ENCODE measurements around the gene VAT1L. TPM values are rescaled to one million over a fixed set of nuclear protein-coding genes. Genes with fewer than 3 reads are reported as not detected.

VAT1L gene
- total and polyA plus RNA-seq, 2 donors (not counting 3 experiments of a cell fraction or from before 2014, with no cell fraction given), result 0.46 to 1.5 TPM

DNA sequence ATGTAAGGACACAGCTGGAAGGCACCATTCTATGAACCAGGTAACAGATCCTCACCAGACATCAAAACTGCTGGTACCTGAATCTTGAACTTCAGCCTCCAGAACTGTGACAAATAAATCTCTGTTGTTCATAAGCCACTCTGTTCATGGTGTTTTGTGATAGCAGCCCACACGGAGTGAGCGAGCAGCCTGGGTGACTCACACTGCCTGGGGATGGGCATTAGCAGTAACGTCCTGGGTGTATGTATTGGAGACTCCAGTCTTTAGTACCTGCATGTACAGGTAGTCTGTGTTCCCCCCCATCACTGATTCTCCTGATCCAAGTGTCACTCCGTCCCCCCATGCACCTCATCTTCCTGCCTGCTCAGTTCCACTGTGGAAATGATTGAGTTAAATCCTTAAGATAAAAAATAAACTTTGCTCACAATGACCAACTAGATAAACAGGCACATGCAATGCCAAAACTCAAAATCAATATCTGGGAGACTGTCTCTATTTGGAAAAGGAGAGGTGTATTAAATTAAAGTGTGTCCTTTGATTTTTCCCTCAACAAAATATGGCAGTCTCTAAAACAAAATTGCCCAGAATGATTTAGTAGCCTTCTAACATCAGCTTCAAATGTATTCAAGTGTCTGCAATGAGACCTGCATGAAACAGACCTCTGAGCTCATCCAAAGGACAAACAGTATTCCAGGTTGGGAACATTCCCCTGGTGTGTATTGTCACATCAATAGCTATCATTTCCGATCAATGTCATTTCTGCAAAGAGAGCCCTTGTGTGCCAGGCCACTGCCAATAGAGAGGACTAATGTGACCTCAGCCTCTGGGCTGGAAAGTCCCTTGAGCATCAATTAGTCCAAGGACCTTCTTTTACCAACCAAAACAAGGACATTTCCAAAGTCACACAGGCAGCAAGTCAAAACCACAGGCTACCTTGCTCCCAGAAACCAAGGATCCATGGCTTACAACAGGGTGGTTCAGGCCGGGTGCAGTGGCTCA, 12.2 kb upstream of the VAT1L start:
- Histone ChIP-seq H3K9ac (replicated peaks; ENCODE audit: extremely low read depth, insufficient read depth, low read length) (no peak overlapping the region), H3K9me3 (replicated peaks; ENCODE audit: control insufficient read depth, insufficient read depth, low read length) (no peaks in the 10 kb centered on the region), H3K27me3 (ENCODE audit: control insufficient read depth in 2 of 2, insufficient read depth in 2 of 2, low read length in 2 of 2) (no peaks in the 10 kb centered on the region), H3K27ac (ENCODE audit: insufficient read depth, low read depth, low read length) (no peak overlapping the region), H3K4me3 (replicated peaks in 1 of 3; ENCODE audit: insufficient read depth in 1 of 3, low read depth in 1 of 3, low read length in 3 of 3) (no peak overlapping the region), H2AFZ (ENCODE audit: low read depth, low read length) (no peak overlapping the region), H3K4me1 (ENCODE audit: control insufficient read depth, extremely low read depth, insufficient read depth, low read length) (peaks cover 3% of the 10 kb centered on the region), H3K9me1 (replicated peaks; ENCODE audit: control insufficient read depth, extremely low read depth, insufficient read depth, low read length) (no peaks in the 10 kb centered on the region), H3K4me2 (ENCODE audit: insufficient read depth, low read length) (no peak overlapping the region), H4K20me1 (replicated peaks; ENCODE audit: control insufficient read depth, extremely low read depth, insufficient read depth, low read length) (no peaks in the 10 kb centered on the region), H3K79me2 (ENCODE audit: control insufficient read depth, insufficient read depth, low read length) (no peaks in the 10 kb centered on the region), H3K36me3 (ENCODE audit: control insufficient read depth in 2 of 2, extremely low read depth in 1 of 2, insufficient read depth in 2 of 2, low read length in 2 of 2) (no peaks in the 10 kb centered on the region)
- dilution Hi-C loops (cut with MboI; ENCODE audit: extremely low pct_ligation_motif_present, low sequenced_read_pairs), result no loop called here
- TF ChIP-seq, protein P1, sequence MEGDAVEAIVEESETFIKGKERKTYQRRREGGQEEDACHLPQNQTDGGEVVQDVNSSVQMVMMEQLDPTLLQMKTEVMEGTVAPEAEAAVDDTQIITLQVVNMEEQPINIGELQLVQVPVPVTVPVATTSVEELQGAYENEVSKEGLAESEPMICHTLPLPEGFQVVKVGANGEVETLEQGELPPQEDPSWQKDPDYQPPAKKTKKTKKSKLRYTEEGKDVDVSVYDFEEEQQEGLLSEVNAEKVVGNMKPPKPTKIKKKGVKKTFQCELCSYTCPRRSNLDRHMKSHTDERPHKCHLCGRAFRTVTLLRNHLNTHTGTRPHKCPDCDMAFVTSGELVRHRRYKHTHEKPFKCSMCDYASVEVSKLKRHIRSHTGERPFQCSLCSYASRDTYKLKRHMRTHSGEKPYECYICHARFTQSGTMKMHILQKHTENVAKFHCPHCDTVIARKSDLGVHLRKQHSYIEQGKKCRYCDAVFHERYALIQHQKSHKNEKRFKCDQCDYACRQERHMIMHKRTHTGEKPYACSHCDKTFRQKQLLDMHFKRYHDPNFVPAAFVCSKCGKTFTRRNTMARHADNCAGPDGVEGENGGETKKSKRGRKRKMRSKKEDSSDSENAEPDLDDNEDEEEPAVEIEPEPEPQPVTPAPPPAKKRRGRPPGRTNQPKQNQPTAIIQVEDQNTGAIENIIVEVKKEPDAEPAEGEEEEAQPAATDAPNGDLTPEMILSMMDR (IDR thresholded peaks at IDR 0.05; ENCODE audit: extremely low read depth in 1 of 2, insufficient read depth in 1 of 2, low read depth in 1 of 2, low read length in 2 of 2), result no peak
- TF ChIP-seq GATA2 (IDR thresholded peaks at IDR 0.05; ENCODE audit: insufficient read depth, insufficient read length, low read depth, low read length), result no peak
- no peak for TF ChIP-seq POLR2AphosphoS5 (IDR thresholded peaks at IDR 0.05; ENCODE audit: insufficient read depth, low read depth, low read length)
- no peak for TF ChIP-seq JUN (IDR thresholded peaks at IDR 0.05; ENCODE audit: borderline replicate concordance, insufficient read depth, insufficient read length, low read depth)
- TF ChIP-seq EZH2 (IDR thresholded peaks at IDR 0.05; ENCODE audit: borderline replicate concordance, low read depth, low read length, severe bottlenecking), result no peak
- TF ChIP-seq, protein P2, sequence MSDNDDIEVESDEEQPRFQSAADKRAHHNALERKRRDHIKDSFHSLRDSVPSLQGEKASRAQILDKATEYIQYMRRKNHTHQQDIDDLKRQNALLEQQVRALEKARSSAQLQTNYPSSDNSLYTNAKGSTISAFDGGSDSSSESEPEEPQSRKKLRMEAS (IDR thresholded peaks at IDR 0.05; ENCODE audit: insufficient read depth, insufficient read length), result no peak
- no peak for TF ChIP-seq MYC (IDR thresholded peaks at IDR 0.05; ENCODE audit: low read depth, low read length)
- TF ChIP-seq FOS (IDR thresholded peaks at IDR 0.05; ENCODE audit: borderline replicate concordance, insufficient read depth, low read length), result no peak
- no peak for TF ChIP-seq POLR2A (IDR thresholded peaks at IDR 0.05; ENCODE audit: low read depth, low read length)
- intact Hi-C loops (cut with micrococcal nuclease), result no loop called here
- DNase-seq (ENCODE audit: low read depth, low spot score) (no peak), FAIRE-seq (no peak)
- ChIA-PET CTCF (no interaction called here), POLR2A (no interaction called here)
- BruUV-seq (replicated peaks), result no TSS peak
